ENCODE data around the gene OSBPL8. TPM values are rescaled to one million over a fixed set of nuclear protein-coding genes. Genes with fewer than 3 reads are reported as not detected.
"Not testable (repeated sequence)": the region's sequence is repeated elsewhere in the genome, so short reads cannot be mapped to it uniquely, and the experiment has no call there.

OSBPL8 gene
- total and polyA plus RNA-seq, 5 experiments from 2014 or later: 103 to 143 (median 114) TPM

GRCh38 chr12:76319595-76320319 lies 239.8 kb downstream of the OSBPL8 start:
- H3K36me3 Mint-ChIP-seq, H3K27ac Mint-ChIP-seq, ATAC-seq, H3K9me3 Mint-ChIP-seq, H3K4me1 Mint-ChIP-seq, DNase-seq, POLR2A ChIA-PET, H3K4me3 Mint-ChIP-seq: not testable (repeated sequence)
- H3K27me3 Mint-ChIP-seq: peaks cover 9 to 31% (median 12%) of the 10 kb centered on the region in 5 donors

- Mint-ChIP-seq H3K4me1 (no peaks in the 10 kb centered on the region), H3K27ac (no peak overlapping the region)
- POLR2A ChIA-PET: interaction anchor here (0.6 kb wide), 1 partner anchor 600 kb away, joined by 3 read pairs; no protein-coding TSS in a partner anchor
Measured at GRCh38 chr12:76318773-76319594, 240.6 kb downstream of the OSBPL8 start.

GRCh38 chr12:76317976-76318375 lies 241.6 kb downstream of the OSBPL8 start:
- peaks cover 11 to 31% (median 12%) of the 10 kb centered on the region in 5 donors for H3K27me3 Mint-ChIP-seq
- no peak overlapping the region for H3K4me3 Mint-ChIP-seq
- H3K36me3 Mint-ChIP-seq: no peaks in the 10 kb centered on the region
- ATAC-seq (no peak), DNase-seq (no peak)
- H3K4me1 Mint-ChIP-seq: no peaks in the 10 kb centered on the region
- no peak overlapping the region for H3K27ac Mint-ChIP-seq
- H3K9me3 Mint-ChIP-seq: peaks cover 0 to 4% (median 0%) of the 10 kb centered on the region in 9 donors
- POLR2A ChIA-PET: no interaction called here

More at GRCh38 chr12:76318773-76319594, 240.6 kb downstream of the OSBPL8 start:
- Mint-ChIP-seq H3K27me3 (peaks cover 9 to 31% (median 12%) of the 10 kb centered on the region in 5 donors), H3K4me3 (no peak overlapping the region), H3K9me3 (peaks cover 0 to 4% (median 0%) of the 10 kb centered on the region in 9 donors), H3K36me3 (no peaks in the 10 kb centered on the region)
- ATAC-seq (no peak), DNase-seq (no peak)

- H3K27ac Mint-ChIP-seq: no peak overlapping the region
- POLR2A ChIA-PET: no interaction called here
- DNase-seq: no peak
- no peak overlapping the region for H3K4me3 Mint-ChIP-seq
- H3K27me3 Mint-ChIP-seq: peaks cover 11 to 23% (median 19%) of the 10 kb centered on the region in 5 donors
- no peaks in the 10 kb centered on the region for H3K4me1 Mint-ChIP-seq
- peaks cover 0 to 3% (median 0%) of the 10 kb centered on the region in 9 donors for H3K9me3 Mint-ChIP-seq
- H3K36me3 Mint-ChIP-seq: no peaks in the 10 kb centered on the region
- no peak for ATAC-seq
Measured at GRCh38 chr12:76316468-76316867, 243.1 kb downstream of the OSBPL8 start.

- ATAC-seq (no peak), DNase-seq (no peak)
- H3K4me3 Mint-ChIP-seq: no peak overlapping the region
- no peaks in the 10 kb centered on the region for H3K9me3 Mint-ChIP-seq
- POLR2A ChIA-PET: no interaction called here
- peaks cover 2 to 22% (median 14%) of the 10 kb centered on the region in 5 donors for H3K27me3 Mint-ChIP-seq
- no peaks in the 10 kb centered on the region for H3K4me1 Mint-ChIP-seq
- no peak overlapping the region for H3K27ac Mint-ChIP-seq
- no peaks in the 10 kb centered on the region for H3K36me3 Mint-ChIP-seq
Measured at GRCh38 chr12:76313299-76313698, 246.3 kb downstream of the OSBPL8 start.

- H3K9me3 Mint-ChIP-seq: no peaks in the 10 kb centered on the region
- H3K4me3 Mint-ChIP-seq: no peak overlapping the region
- POLR2A ChIA-PET: no interaction called here
- ATAC-seq (no peak), DNase-seq (no peak)
- peaks cover 7 to 22% (median 14%) of the 10 kb centered on the region in 5 donors for H3K27me3 Mint-ChIP-seq
- no peaks in the 10 kb centered on the region for H3K36me3 Mint-ChIP-seq
- no peaks in the 10 kb centered on the region for H3K4me1 Mint-ChIP-seq
- H3K27ac Mint-ChIP-seq: no peak overlapping the region
Measured at GRCh38 chr12:76312315-76312714, 247.3 kb downstream of the OSBPL8 start.

- H3K4me3 Mint-ChIP-seq: no peak overlapping the region
- no peaks in the 10 kb centered on the region for H3K36me3 Mint-ChIP-seq
- no peak overlapping the region for H3K27ac Mint-ChIP-seq
- no peaks in the 10 kb centered on the region for H3K4me1 Mint-ChIP-seq
- ATAC-seq: no peak
- DNase-seq: no peak
- peaks cover 8 to 22% (median 16%) of the 10 kb centered on the region in 5 donors for H3K27me3 Mint-ChIP-seq
- POLR2A ChIA-PET: no interaction called here
- no peaks in the 10 kb centered on the region for H3K9me3 Mint-ChIP-seq
Measured at GRCh38 chr12:76311796-76312195, 247.8 kb downstream of the OSBPL8 start.

- Mint-ChIP-seq H3K27ac (no peak overlapping the region), H3K27me3 (peaks cover 7 to 22% (median 10%) of the 10 kb centered on the region in 5 donors), H3K4me1 (no peaks in the 10 kb centered on the region), H3K9me3 (no peaks in the 10 kb centered on the region), H3K4me3 (no peak overlapping the region), H3K36me3 (no peaks in the 10 kb centered on the region)
- DNase-seq (no peak), ATAC-seq (no peak)
- POLR2A ChIA-PET: no interaction called here
Measured at GRCh38 chr12:76310110-76310509, 249.5 kb downstream of the OSBPL8 start.

- Mint-ChIP-seq H3K4me3 (no peak overlapping the region), H3K27me3 (peaks cover 7 to 20% (median 10%) of the 10 kb centered on the region in 5 donors), H3K9me3 (no peaks in the 10 kb centered on the region), H3K4me1 (no peaks in the 10 kb centered on the region), H3K27ac (peak overlapping the region in 1 of 10 donors; percentile 9), H3K36me3 (no peaks in the 10 kb centered on the region)
- DNase-seq (no peak), ATAC-seq (no peak)
- POLR2A ChIA-PET: no interaction called here
Measured at GRCh38 chr12:76308866-76309265, 250.7 kb downstream of the OSBPL8 start.

- Mint-ChIP-seq H3K4me1 (no peaks in the 10 kb centered on the region), H3K4me3 (no peak overlapping the region), H3K27me3 (peaks cover 8 to 15% (median 10%) of the 10 kb centered on the region in 5 donors), H3K9me3 (no peaks in the 10 kb centered on the region), H3K27ac (no peak overlapping the region), H3K36me3 (no peaks in the 10 kb centered on the region)
- no peak for DNase-seq
- POLR2A ChIA-PET: no interaction called here
- ATAC-seq: no peak
Measured at GRCh38 chr12:76307083-76307482, 252.5 kb downstream of the OSBPL8 start.

- H3K36me3 Mint-ChIP-seq: no peaks in the 10 kb centered on the region
- ATAC-seq (no peak), DNase-seq (no peak)
- H3K27ac Mint-ChIP-seq: no peak overlapping the region
- POLR2A ChIA-PET: no interaction called here
- H3K9me3 Mint-ChIP-seq: no peaks in the 10 kb centered on the region
- no peaks in the 10 kb centered on the region for H3K4me1 Mint-ChIP-seq
- no peak overlapping the region for H3K4me3 Mint-ChIP-seq
- H3K27me3 Mint-ChIP-seq: peaks cover 2 to 18% (median 8%) of the 10 kb centered on the region in 5 donors
Measured at GRCh38 chr12:76303989-76304460, 255.5 kb downstream of the OSBPL8 start.

GRCh38 chr12:76303365-76303764 lies 256.2 kb downstream of the OSBPL8 start:
- POLR2A ChIA-PET: no interaction called here
- ATAC-seq (no peak), DNase-seq (no peak)
- no peaks in the 10 kb centered on the region for H3K36me3 Mint-ChIP-seq
- H3K9me3 Mint-ChIP-seq: no peaks in the 10 kb centered on the region
- H3K27me3 Mint-ChIP-seq: peaks cover 2 to 18% (median 8%) of the 10 kb centered on the region in 5 donors
- no peak overlapping the region for H3K4me3 Mint-ChIP-seq
- H3K27ac Mint-ChIP-seq: peak overlapping the region in 1 of 10 donors; percentile 50
- H3K4me1 Mint-ChIP-seq: no peaks in the 10 kb centered on the region

Measured in naive thymus-derived CD8-positive, alpha-beta T cell (primary cell).